Activated CD4-positive, alpha-beta T cell treated with anti-CD3 and anti-CD28 coated beads for 4 hours (primary cell): ENCODE data around the gene MATR3.
"Not testable (repeated sequence)": the region's sequence is repeated elsewhere in the genome, so short reads cannot be mapped to it uniquely, and the experiment has no call there.

ENCODE experiments used
- DNase-seq, 2 donors: peaks; one replicate each; pipeline ENCODE4 v3.0.0-alpha.2; 2020

MATR3 gene, protein sequence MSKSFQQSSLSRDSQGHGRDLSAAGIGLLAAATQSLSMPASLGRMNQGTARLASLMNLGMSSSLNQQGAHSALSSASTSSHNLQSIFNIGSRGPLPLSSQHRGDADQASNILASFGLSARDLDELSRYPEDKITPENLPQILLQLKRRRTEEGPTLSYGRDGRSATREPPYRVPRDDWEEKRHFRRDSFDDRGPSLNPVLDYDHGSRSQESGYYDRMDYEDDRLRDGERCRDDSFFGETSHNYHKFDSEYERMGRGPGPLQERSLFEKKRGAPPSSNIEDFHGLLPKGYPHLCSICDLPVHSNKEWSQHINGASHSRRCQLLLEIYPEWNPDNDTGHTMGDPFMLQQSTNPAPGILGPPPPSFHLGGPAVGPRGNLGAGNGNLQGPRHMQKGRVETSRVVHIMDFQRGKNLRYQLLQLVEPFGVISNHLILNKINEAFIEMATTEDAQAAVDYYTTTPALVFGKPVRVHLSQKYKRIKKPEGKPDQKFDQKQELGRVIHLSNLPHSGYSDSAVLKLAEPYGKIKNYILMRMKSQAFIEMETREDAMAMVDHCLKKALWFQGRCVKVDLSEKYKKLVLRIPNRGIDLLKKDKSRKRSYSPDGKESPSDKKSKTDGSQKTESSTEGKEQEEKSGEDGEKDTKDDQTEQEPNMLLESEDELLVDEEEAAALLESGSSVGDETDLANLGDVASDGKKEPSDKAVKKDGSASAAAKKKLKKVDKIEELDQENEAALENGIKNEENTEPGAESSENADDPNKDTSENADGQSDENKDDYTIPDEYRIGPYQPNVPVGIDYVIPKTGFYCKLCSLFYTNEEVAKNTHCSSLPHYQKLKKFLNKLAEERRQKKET

DNA sequence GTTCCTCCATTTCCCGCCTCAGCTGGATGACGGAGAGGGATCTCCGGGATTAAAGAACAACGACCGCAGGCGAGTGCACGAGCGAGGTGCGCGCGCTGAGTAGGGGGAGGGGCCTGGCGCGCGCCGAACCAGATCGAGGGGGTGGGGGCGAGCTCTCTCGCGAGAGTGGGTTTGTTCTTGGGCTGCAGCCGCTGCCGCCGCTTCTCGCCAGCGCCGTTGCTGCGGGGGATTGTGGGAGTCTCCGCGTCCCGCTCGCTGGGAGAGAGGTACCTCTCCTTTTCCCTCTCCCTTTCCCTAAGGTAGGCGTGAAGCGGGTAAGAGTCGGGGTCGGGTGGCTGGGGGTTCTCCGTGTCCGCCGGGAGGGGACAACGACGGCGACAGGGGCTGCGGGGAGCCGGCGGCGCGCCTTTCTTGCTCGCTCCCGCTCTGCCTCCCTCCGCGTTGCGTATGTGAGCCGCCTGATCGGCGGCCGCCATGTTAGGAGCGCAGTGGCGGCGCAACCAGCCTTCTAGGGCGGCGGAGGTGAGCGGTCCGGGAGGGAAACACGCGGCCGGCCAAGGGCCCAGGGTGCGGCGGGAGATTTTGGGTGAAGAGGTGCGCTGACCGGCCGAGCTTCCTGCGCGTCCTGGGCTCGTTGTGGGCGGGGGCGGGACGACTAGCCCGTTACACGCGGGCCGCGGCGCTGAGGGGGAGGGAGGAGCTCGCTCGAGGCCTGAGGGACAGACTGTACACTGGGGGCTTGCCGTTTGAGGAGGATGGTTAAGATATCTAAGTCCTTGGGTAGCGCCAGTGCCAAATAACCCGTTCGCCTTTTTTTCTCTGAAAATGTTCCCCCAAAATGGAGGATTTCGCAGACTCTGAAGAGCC, at the start of gene MATR3:
MATR3 (plus strand) TSS at position 234 of the 867 bp plus-strand sequence. CDS start 13,676 bp downstream, outside the sequence.
- DNase-seq = peak; percentile 94 to 95

DNA sequence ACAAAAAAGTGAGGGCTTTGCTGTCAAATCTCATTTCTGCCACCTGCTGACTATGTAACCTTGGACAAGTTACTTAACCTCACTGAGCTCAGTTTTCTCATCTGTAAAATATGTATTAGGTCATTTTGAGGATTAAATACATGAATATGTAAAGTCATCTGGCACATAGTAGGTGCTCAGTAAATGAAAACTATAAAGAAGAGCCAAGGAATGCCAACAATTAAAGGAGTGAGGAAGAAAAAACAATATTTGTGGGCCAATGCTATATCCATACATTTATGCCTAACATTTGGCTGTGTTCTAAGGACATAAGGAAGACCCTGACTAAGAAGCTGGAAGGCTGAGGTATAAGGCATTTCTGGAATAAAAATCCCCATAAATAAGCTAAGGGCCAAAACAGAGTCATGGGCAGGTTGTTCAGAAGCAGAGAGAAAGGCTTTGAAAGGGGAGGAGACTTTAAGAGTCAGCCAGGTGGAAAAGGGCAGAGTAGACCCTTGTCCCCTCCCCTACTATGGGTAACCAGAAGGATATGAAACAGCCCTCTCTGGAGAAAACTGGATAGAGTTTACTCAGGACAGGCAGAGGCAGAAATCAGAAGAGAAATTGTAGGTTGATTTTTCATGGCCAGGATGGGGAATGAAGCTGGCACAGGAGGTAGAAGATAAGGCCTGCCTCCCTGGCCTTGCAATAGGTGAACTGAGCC, 47.8 kb upstream of the MATR3 start:
- no peak for DNase-seq

DNA sequence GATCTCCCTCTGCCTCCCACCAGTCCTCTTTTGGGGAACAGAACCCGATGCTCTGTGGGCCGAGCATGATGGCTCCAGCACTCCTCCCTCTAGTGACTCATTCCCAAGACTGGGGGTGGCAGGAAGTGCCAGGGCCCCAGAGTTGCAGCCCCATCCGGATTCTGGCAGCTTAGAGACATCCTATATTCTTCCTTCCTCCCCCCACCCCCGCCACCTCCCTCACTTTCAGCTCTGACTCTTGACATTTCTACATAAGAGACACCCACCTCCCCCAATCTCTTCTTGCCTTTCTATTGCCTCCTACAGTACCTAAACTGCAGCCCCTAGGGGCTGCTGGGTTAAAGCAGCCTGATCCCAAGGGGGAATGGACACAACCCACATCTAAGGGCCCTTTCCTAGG, 47.1 kb upstream of the MATR3 start:
- peak; percentile 49 to 63 for DNase-seq

DNA sequence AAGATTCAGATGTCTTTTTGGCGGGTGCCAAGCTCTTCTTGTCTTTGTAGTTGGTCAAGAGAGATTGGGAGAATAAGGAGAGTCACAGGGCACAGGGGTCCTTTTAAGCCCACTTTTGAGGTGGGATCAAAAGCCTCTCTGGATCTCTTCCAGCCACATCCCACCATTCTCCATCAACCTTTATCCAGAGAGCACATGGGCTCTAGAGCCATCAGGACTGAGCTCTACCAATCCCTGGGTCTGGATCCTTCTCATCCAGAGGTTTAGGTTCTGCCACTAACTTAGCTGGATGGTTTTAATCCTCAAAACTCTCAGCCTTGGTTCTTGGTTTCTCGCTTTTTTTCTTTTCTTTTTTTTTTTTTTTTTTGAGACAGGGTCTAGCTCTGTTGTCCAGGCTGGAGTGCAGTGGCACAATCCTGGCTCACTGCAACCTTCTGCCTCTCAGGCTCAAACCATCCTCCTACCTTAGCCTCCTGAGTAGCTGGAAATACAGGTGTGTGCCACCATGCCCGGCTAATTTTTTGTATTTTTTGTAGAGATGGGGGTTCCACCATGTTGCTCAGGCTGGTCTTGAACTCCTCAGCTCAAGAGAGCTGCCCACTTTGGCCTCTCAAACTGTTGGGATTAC, 44.6 kb upstream of the MATR3 start:
- no peak for DNase-seq

DNA sequence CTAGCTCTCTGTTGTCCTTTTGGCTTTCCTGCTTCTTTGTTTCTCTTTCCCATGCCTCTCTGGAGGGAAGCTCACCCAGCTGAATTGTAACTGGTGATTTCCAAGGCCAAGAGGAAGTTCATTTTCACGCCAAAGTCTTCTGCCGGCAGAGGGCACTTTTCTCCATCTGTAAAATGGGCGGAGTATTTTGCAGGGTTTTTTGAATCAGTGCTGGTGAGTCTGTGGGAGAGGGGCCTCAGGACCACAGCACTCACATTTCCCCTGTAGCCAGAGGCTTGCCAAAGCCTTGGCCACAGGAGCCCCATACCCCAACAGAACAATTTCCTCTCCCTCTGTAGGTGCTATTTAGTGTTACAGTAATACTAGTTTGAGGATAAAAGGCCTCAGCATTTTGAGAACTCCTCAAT, 42.3 kb upstream of the MATR3 start:
- peak; percentile 27 to 46 for DNase-seq

DNA sequence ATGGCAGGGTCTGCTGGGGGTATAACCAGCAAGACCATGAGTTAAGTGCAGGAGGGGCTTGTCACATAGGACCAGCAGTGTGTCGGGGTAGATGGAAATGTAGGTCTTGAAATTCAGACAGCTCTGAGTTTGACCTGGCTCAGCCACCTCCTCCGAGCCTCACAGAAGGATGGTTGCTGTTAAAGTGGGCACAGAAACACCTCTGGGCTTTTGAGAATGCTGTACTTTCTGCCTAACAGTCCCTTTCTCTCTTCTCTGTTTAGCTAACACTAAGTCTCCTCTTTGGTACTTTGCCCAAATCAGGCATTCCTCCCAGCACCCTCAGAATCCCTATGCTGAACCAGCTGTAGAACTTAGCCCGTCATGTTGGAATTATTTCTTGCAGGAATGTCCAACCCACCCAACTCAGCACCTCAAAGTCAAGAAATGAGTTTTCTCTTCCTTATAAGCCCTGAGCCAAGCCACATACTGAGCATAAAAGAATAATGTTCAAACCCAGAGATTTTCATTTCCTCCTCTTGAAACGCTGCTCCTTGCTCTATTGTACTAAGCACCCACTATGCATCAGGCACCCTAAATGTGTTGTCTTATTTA, 41.7 kb upstream of the MATR3 start:
- DNase-seq = no peak

DNA sequence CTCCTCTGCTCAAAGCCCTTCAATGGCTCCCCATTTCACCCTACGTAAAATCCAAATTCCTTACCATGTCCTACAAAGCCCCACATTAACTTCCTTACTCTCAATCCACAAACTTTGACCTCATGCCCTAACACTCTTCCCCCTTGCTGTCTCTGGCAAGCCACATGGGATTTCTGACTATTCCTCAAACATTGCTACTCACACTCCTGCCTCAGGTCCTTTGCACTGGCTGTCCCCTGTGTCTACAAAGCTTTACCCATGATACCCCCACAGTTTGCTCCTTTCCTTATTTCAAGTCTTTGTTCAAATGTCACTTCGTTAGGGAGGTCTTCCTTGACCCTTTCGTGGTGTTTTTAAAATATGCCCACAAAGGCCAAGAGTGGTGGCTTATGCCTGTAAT, 40.4 kb upstream of the MATR3 start:
- no peak for DNase-seq

DNA sequence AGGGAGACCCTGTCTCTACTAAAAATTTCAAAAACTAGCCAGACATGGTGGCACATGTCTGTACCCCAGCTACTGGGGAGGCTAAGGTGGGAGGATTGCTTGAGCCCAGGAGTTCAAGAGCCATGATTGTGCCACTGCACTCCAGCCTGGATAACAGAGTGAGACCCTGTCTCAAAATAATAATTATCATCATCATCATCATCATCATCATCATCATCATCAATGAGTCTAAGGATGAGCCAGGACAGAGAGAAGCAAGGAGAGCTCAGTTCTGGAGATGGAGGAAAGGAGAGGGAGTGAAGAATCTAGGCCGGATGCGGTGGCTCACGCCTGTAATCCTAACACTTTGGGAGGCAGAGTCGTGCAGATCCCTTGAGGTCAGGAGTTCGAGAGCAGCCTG, 36.7 kb upstream of the MATR3 start:
- DNase-seq = no peak

DNA sequence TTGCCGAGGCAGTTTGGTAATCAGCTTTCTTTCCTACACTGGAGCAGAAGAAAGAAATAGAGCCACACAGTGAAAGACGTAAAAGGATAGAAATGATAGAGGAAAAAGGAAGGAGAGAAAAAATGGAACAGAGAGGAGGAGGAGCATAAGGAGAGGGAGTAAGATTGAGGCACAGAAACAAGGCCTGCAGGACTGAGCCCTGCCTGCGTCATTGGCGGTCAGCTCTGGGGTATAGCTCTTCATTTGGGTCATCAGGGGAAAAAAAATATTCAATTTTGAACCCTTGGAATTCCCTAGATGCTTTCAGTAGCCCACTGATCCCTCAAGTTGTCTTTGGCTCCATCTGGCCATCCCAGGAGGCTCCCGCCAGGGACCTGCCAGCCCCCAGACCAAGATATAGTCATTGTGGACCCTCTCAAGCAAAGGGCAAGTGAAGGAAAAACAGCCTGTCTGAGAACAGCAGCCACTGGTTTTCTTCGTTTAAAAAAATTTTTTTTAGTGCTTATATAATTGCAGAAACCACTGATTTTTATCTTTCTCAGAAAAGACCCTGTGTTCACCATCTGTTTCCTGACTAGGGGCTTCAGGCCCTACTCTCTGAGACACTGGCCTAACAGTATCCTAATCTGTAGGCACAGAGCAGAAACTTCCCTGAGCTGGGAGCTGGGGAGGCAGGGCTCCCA, 31.3 kb upstream of the MATR3 start:
- no peak for DNase-seq

DNA sequence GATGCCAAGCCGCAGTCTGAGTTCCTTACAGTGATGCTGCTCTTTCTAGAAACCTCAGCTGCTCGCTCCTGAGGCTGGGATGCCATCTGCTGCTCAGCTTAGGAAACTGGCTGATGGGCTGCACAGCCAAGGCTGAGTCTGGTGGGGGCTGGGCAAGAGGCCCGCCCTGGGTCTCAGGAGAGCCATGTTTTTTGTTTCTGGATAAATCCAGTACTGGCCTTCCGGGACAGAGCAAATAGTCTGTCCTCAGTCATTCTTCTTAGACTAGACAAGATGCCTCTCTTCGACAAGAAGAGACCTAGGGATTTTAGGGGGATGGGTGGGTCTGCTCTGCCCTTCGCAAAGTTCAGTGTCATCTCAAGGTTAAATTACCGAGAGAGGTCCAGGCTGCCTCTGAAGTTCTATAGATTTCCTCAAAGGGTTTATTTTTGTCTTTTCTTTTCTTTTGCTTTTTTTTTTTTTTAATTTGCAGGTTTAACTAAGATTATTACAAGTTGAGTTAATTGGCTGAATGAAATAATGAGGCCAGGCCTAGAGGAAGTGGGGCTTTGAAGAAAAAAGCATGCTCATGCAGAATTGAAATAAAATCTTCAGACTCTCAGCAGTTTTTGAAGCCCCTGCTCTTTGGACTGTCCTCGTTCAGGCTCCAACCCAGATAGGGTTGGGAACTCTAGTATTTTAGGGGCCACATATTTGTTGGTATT, 30.6 kb upstream of the MATR3 start:
- peak; percentile 56 to 61 for DNase-seq

DNA sequence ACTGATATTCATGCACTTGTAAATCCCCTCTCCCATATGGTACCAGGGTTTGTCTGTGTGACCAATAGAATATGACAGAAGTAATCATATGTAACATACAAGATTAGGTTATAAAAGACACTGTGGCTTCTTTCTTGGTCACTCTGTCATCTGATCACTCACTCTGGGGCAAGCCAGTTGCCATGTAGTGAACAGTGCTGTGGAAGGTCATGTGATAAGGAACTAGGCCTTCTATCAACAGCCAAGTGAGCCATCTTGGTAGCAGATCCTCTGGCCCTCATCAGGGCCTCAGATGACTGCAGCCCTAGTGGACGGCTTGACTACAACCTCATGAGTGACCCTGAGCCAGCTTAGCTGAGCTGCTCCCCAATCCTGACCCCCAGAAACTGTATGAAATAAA, 30.0 kb upstream of the MATR3 start:
- DNase-seq = no peak

DNA sequence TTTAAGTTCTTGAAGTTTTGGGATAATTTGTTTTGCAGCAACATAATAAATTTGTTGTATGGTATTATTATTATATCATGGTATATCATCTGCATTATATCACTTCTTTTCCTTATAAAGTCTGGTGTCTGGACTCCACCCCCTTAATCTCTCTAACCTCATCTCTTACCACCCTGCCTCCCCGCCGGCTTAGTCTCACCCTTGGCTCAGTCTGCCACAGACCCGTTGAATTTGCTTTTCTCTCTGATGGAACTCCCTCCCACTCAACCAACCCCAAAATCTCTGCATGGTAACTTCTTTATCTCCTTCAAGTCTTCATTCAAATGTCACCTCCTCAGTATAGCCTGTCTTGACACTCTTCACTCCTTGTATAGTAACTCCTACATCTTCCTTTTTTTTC, 29.6 kb upstream of the MATR3 start:
- no peak for DNase-seq

DNA sequence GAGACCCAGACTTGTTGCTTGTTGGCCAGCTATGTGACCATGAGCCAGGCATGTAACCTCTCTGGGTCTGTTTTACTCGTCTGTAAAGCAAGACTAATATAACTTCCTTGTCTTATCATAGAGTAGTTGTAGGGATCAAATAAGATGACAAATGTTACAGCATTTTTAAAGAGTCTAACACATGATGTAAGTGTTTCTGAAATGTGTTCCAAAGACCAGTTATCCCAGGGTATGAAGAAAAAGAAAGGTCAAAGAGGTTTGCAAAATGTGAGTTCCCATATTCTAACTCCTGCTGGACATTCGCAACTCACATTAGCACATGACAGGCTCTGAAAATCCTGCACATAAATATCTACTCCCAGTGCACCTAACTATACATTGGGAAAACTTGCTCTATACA, 28.5 kb upstream of the MATR3 start:
- no peak for DNase-seq

DNA sequence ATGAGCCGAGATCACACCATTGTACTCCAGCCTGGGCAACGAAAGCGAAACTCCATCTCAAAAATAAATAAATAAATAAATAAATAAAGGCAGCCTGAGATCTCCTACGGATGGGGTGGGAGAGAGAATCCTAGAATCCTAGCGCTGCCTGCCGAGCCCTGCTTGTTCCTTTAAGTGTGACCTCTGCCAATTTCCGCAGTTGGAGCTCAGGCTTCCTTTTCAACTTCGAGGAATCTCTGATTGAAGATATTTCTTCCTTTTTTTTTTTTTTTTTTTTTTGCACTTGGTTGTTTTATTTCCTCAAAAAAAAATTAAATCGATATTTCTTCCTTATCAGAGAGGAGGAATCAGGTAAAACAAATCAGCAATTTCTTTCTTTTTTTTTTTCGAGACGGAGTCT, 27.3 kb upstream of the MATR3 start:
- DNase-seq = no peak

DNA sequence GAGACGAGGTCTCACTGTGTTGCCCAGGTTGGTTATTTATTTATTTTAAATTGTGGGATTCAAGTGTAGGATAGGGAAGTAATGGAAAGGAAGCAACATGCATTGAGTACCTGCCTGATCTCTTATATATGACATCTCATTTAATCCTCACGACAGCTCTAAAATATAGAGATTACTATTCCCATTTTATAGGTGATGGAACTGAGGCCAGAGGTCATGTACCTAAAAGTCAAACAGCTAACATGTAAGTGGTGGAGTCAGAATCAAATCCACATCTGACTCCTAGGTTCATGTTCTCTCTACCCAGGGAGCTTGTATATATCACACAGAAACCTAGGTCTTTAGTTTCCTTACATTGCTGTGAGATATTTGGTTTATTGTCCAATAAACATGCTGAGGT, 26.1 kb upstream of the MATR3 start:
- DNase-seq = no peak

DNA sequence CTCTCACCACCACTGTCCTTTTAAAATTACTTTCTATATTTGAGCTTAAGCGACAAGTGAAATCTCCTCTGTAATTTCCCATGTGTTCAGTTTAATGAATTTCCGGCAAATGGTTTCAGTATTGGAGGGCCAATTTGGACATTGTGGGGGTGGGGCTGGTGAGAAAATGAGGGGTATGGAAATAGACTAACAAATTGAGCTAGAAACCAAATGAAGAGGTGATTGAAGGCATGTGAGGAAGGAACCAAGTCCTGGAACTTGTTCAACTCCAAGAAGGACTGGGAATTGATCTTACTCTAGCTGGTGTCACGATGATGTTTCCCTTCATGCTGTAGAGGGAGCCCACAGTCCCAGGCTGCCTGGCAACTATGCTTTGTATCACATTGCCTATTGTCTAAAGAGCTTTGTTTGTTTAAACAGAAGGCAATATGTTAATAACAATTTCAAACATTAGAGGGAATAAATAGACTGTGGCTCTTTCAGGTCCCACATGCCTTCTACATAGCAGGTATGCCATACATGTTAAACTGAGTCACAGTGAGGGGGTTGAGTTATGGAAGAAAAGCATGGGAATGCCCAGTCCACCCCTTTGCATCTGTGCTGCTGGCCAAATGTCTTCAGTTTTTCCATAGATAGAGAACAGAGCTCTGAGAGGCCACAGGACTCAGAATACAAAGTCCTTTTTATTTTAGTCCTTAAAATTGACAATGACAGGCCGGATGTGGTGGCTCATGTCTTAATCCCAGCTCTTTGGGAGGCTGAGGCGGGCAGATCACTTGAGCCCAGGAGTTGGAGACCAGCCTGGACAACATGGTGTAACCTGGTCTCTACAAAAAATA, 25.0 kb upstream of the MATR3 start:
- no peak for DNase-seq

DNA sequence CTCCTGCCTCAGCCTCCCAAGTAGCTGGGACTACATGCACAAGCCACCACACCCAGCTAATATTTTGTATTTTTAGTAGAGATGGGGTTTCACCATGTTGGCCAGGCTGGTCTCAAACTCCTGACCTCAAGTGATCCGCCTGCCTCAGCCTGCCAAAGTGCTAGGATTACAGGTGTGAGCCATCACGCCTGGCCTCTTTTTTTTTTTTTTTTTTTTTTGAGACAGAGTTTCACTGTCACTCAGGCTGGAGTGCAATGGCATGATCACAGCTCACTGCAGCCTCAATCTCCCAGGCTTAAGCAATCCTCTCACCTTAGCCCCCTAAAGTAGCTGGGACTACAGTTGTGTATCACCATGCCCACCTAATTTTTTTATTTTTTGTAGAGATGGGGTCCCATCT, 22.8 kb upstream of the MATR3 start:
- DNase-seq = not testable (repeated sequence)

DNA sequence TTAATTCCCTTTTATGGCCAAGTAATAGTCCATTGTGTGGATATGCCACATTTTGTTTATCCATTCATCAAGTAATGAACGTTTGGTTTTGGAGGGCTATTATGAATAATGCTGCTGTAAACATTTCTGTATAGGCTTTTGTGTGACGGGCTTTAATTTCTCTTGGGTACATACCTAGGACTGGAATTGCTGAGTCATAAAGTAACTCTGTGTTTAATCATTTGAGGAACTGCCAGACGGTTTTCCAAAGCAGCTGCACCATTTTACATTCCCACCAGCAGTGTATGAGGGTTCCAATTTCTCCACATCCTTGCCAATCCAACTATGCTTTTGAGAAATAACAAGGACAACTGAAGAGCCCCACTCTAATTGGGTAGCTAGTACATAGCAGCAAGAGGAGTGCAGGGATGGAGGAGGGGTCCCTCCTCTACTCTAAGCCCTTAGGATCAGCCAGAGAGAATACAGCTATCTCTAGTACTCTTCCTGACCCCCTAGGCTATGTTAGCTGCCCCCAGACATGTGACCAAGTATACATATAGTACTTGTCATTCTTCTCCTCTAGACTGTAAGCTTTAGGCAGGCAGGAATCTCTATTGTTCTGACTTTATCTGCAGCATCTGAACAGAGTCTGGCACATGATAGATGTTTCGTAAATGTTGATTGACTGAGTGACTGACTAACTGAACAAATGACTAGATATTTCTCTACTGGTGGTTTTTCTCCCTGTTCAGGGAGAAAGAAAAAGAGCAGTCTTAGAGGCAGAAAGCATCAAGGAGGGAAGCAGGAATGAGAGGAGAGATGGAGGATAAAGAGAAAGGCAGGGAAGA, 22.1 kb upstream of the MATR3 start:
- no peak for DNase-seq
